ENCODE data around the gene SDCCAG8. TPM values are rescaled to one million over a fixed set of nuclear protein-coding genes. Genes with fewer than 3 reads are reported as not detected.
"Not testable (repeated sequence)": the region's sequence is repeated elsewhere in the genome, so short reads cannot be mapped to it uniquely, and the experiment has no call there.

The SDCCAG8 gene
- total RNA-seq, 1 experiment from 2014 or later: 10.0 TPM

- Histone ChIP-seq H4K91ac (ENCODE audit: insufficient read length, low read depth, low read length) (no peak overlapping the region), H3K56ac (ENCODE audit: insufficient read length, low read depth, low read length) (no peak overlapping the region), H2AK5ac (ENCODE audit: insufficient read length, low read length) (no peak overlapping the region), H3T11ph (ENCODE audit: low read length) (no peak overlapping the region), H2BK12ac (ENCODE audit: insufficient read length, low read depth, low read length) (no peak overlapping the region), H3K4me2 (ENCODE audit: insufficient read depth, insufficient read length, low read length) (no peak overlapping the region), H3K4me1 (ENCODE audit: insufficient read depth, low read length) (no peaks in the 10 kb centered on the region), H3K23ac (ENCODE audit: insufficient read length, low read depth, low read length) (no peak overlapping the region), H3K4ac (ENCODE audit: low read depth, low read length) (no peak overlapping the region), H4K8ac (replicated peaks; ENCODE audit: insufficient read length, low read depth, low read length) (no peak overlapping the region), H4K5ac (ENCODE audit: insufficient read length, low read depth, low read length) (no peak overlapping the region), H3K79me1 (ENCODE audit: insufficient read depth, low read depth, low read length, poor library complexity, severe bottlenecking) (no peaks in the 10 kb centered on the region), H3K23me2 (ENCODE audit: insufficient read length, low read depth, low read length, poor library complexity, severe bottlenecking) (no peaks in the 10 kb centered on the region), H2BK15ac (ENCODE audit: low read depth, low read length) (no peak overlapping the region), H2AFZ (ENCODE audit: low read length) (no peak overlapping the region), H2BK120ac (ENCODE audit: low read depth, low read length, poor library complexity, severe bottlenecking) (no peak overlapping the region), H3K79me2 (ENCODE audit: insufficient read depth, low read length) (no peaks in the 10 kb centered on the region), H3K18ac (ENCODE audit: insufficient read length, low read depth, low read length) (no peak overlapping the region), H2BK5ac (ENCODE audit: insufficient read length, low read length) (no peak overlapping the region), H3K9ac (ENCODE audit: extremely low read depth, insufficient read length, low read length) (no peak overlapping the region), H3K9me3 (ENCODE audit: control insufficient read depth, low read depth, low read length) (no peaks in the 10 kb centered on the region), H2BK20ac (ENCODE audit: low read depth, low read length, poor library complexity, severe bottlenecking) (no peak overlapping the region), H4K20me1 (ENCODE audit: control insufficient read depth, insufficient read depth, insufficient read length) (no peaks in the 10 kb centered on the region), H3K27me3 (ENCODE audit: insufficient read depth, low read length) (no peaks in the 10 kb centered on the region), H3K27ac (ENCODE audit: insufficient read length, low read depth, low read length) (no peak overlapping the region), H3K14ac (ENCODE audit: insufficient read depth, low read length) (no peak overlapping the region)
- no peak overlapping the region; a peak in 1 of 7 replicates for H3K27ac Mint-ChIP-seq
- H3K27me3 Mint-ChIP-seq (ENCODE audit: low read depth): no peaks in the 10 kb centered on the region
- peaks cover 3 to 4% of the 10 kb centered on the region in 2 experiments; a peak in 3 of 4 replicates for H3K4me1 Mint-ChIP-seq
- no peak for DNase-seq
- H3K9me3 Mint-ChIP-seq: no peaks in the 10 kb centered on the region
- H3K4me3 Mint-ChIP-seq: no peak overlapping the region
- no CpG with 5 or more reads among the region's 2 CpGs for WGBS (ENCODE audit: extremely low coverage, insufficient read length, low lambda C conversion rate)
- no peak for TF ChIP-seq CTCF (conservative IDR thresholded peaks at IDR 0.05)
- H3K36me3 Mint-ChIP-seq (ENCODE audit: insufficient read depth in 1 of 3, low read depth in 3 of 3): peaks cover 0 to 3% (median 0%) of the 10 kb centered on the region in 3 experiments; a peak in 1 of 7 replicates
Measured at GRCh38 chr1:243336163-243336562, 80.3 kb downstream of the SDCCAG8 start.

- H4K8ac ChIP-seq (replicated peaks; ENCODE audit: insufficient read length, low read depth, low read length); DNase-seq; H3K9ac ChIP-seq (ENCODE audit: extremely low read depth, insufficient read length, low read length); H3K79me1 ChIP-seq (ENCODE audit: insufficient read depth, low read depth, low read length, poor library complexity, severe bottlenecking); H2AK5ac ChIP-seq (ENCODE audit: insufficient read length, low read length); H3K14ac ChIP-seq (ENCODE audit: insufficient read depth, low read length); H3K27me3 ChIP-seq (ENCODE audit: insufficient read depth, low read length); H2AFZ ChIP-seq (ENCODE audit: low read length); H3K4me1 ChIP-seq (ENCODE audit: insufficient read depth, low read length); H4K91ac ChIP-seq (ENCODE audit: insufficient read length, low read depth, low read length); H2BK12ac ChIP-seq (ENCODE audit: insufficient read length, low read depth, low read length); H3K27ac ChIP-seq (ENCODE audit: insufficient read length, low read depth, low read length); H3K27me3 Mint-ChIP-seq (ENCODE audit: low read depth); H4K20me1 ChIP-seq (ENCODE audit: control insufficient read depth, insufficient read depth, insufficient read length); H3K18ac ChIP-seq (ENCODE audit: insufficient read length, low read depth, low read length); H3K4ac ChIP-seq (ENCODE audit: low read depth, low read length); H4K5ac ChIP-seq (ENCODE audit: insufficient read length, low read depth, low read length); H3K9me3 ChIP-seq (ENCODE audit: control insufficient read depth, low read depth, low read length); H3K36me3 Mint-ChIP-seq (ENCODE audit: insufficient read depth in 1 of 3, low read depth in 3 of 3); H3K9me3 Mint-ChIP-seq; H2BK120ac ChIP-seq (ENCODE audit: low read depth, low read length, poor library complexity, severe bottlenecking); H2BK5ac ChIP-seq (ENCODE audit: insufficient read length, low read length); H3T11ph ChIP-seq (ENCODE audit: low read length); H2BK20ac ChIP-seq (ENCODE audit: low read depth, low read length, poor library complexity, severe bottlenecking); H3K4me1 Mint-ChIP-seq; H3K27ac Mint-ChIP-seq; H3K4me2 ChIP-seq (ENCODE audit: insufficient read depth, insufficient read length, low read length); H3K23me2 ChIP-seq (ENCODE audit: insufficient read length, low read depth, low read length, poor library complexity, severe bottlenecking); H3K23ac ChIP-seq (ENCODE audit: insufficient read length, low read depth, low read length); H3K4me3 Mint-ChIP-seq; H3K56ac ChIP-seq (ENCODE audit: insufficient read length, low read depth, low read length); H3K79me2 ChIP-seq (ENCODE audit: insufficient read depth, low read length); H2BK15ac ChIP-seq (ENCODE audit: low read depth, low read length): not testable (repeated sequence)
- WGBS (ENCODE audit: extremely low coverage, insufficient read length, low lambda C conversion rate): no CpG with 5 or more reads among the region's 4 CpGs
Measured at GRCh38 chr1:243338848-243339247, 83.0 kb downstream of the SDCCAG8 start.
